Activated CD8-positive, alpha-beta T cell treated with anti-CD3 and anti-CD28 coated beads for 36 hours (primary cell): Measurements from ENCODE around the gene CD244. TPM values are rescaled to one million over a fixed set of nuclear protein-coding genes. Genes with fewer than 3 reads are reported as not detected.

Source experiments
- ATAC-seq: fragments of 200-7000 bp; cut with Tn5 transposase; one replicate; pipeline ENCODE4 v1.10.0; 2021; ENCODE audit warnings: mild to moderate bottlenecking, moderate library complexity
- CTCF ChIA-PET: fragments of 350-600 bp; sonication (Branson Sonifier 250); formaldehyde crosslinking; loops from one replicate; lab custom pipeline; 2021; ENCODE audit warnings: antibody characterized with exemption; lab: Charles Lee
- POLR2A ChIA-PET: fragments of 350-600 bp; sonication (Branson Sonifier 250); formaldehyde crosslinking; loops from one replicate; lab custom pipeline; 2021; ENCODE audit warnings: antibody characterized with exemption; lab: Charles Lee
- DNase-seq: peaks from one replicate; pipeline ENCODE4 v3.0.0-alpha.2; 2020
- H3K27ac Mint-ChIP-seq: one replicate; pipeline ENCODE4 v1.8.0; 2021; ENCODE audit warnings: mild to moderate bottlenecking, mixed read lengths
- H3K27me3 Mint-ChIP-seq: one replicate; pipeline ENCODE4 v1.8.0; 2021; ENCODE audit warnings: mixed read lengths
- H3K36me3 Mint-ChIP-seq: one replicate; pipeline ENCODE4 v1.8.0; 2021; ENCODE audit warnings: low read depth, mixed read lengths
- H3K4me1 Mint-ChIP-seq: one replicate; pipeline ENCODE4 v1.8.0; 2021; ENCODE audit warnings: low read depth, mixed read lengths
- H3K4me3 Mint-ChIP-seq: one replicate; pipeline ENCODE4 v1.8.0; 2021; ENCODE audit warnings: mild to moderate bottlenecking, moderate library complexity, mixed read lengths
- H3K9me3 Mint-ChIP-seq: one replicate; pipeline ENCODE4 v1.8.0; 2021; ENCODE audit warnings: mixed read lengths
- intact Hi-C: fragments of 100-400 bp; cut with micrococcal nuclease; formaldehyde crosslinking; loops from one replicate; pipeline ENCODE4 v1.10.0; 2022
- total RNA-seq, 2 experiments: library from RNA; stranded (reverse); gene quantifications; one replicate each; pipeline ENCODE4 v1.2.3, GENCODE V29; 2021
- TF ChIP-seq, protein P1 (sequence below): fragments of 200-600 bp; IDR thresholded peaks from one replicate; pipeline ENCODE4 v1.8.0; 2022; ENCODE audit warnings: antibody characterized with exemption, mild to moderate bottlenecking

Gene CD244
- total RNA-seq, 2 experiments from 2014 or later: 1.4 to 1.8 TPM

- ATAC-seq: no peak
- H3K4me3 Mint-ChIP-seq: no peak overlapping the region
- H3K27ac Mint-ChIP-seq: peak overlapping the region; percentile 34
- peaks cover 17% of the 10 kb centered on the region for H3K36me3 Mint-ChIP-seq
- POLR2A ChIA-PET: interaction anchor here (1.3 kb wide), 1 partner anchor 11 kb away, joined by 5 read pairs; no protein-coding TSS in a partner anchor
- no peaks in the 10 kb centered on the region for H3K9me3 Mint-ChIP-seq
- CTCF ChIA-PET: interaction anchor here (0.9 to 9.1 kb wide), 9 partner anchors 8 to 144 kb away, joined by 3 to 76 read pairs (median 5); partner anchors contain the start of gene ITLN2
- peaks cover 5% of the 10 kb centered on the region for H3K4me1 Mint-ChIP-seq
- no peak for DNase-seq
- H3K27me3 Mint-ChIP-seq: no peaks in the 10 kb centered on the region
- intact Hi-C loops: no loop called here
- TF ChIP-seq, protein P1, sequence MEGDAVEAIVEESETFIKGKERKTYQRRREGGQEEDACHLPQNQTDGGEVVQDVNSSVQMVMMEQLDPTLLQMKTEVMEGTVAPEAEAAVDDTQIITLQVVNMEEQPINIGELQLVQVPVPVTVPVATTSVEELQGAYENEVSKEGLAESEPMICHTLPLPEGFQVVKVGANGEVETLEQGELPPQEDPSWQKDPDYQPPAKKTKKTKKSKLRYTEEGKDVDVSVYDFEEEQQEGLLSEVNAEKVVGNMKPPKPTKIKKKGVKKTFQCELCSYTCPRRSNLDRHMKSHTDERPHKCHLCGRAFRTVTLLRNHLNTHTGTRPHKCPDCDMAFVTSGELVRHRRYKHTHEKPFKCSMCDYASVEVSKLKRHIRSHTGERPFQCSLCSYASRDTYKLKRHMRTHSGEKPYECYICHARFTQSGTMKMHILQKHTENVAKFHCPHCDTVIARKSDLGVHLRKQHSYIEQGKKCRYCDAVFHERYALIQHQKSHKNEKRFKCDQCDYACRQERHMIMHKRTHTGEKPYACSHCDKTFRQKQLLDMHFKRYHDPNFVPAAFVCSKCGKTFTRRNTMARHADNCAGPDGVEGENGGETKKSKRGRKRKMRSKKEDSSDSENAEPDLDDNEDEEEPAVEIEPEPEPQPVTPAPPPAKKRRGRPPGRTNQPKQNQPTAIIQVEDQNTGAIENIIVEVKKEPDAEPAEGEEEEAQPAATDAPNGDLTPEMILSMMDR: no peak
These were observed 43.5 kb downstream of the CD244 start for GRCh38 chr1:160819186-160819585.

DNA sequence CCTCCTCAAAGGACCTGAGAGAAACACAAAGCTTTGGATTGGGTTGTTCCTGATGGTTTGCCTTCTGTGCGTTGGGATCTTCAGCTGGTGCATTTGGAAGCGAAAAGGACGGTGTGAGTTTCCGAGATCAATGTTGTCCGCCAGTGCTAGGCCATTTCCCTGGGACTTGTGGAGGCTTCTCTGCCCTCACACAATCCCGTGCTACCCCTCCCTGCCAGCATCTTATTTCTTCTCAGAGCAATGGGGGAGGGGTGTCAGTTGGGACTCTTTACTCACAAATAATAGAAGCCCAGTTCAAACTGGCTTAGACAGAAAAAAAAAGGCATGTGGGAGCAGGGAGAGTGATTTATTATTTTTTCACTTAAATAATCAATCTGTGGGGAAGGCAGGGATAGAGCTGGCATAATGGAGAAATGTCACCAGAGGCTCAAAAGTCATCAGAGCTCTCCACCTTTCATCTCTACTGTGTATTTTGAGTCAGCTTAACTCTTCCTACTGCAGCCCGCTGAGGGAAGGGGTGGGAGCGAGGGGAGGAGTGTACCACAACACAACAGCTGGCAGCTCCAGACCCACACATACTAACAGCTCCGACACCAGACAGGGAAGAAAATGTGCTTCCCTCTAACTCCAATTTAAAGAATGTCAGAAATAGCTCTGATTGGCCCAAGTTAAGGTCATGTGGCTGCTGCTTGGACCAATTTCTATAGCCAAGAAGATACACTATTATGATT is 44.3 kb downstream of the CD244 start:
- POLR2A ChIA-PET: interaction anchor here (0.7 to 1.7 kb wide), 3 partner anchors 10 to 20 kb away, joined by 4 to 7 read pairs (median 5); no protein-coding TSS in a partner anchor

DNA sequence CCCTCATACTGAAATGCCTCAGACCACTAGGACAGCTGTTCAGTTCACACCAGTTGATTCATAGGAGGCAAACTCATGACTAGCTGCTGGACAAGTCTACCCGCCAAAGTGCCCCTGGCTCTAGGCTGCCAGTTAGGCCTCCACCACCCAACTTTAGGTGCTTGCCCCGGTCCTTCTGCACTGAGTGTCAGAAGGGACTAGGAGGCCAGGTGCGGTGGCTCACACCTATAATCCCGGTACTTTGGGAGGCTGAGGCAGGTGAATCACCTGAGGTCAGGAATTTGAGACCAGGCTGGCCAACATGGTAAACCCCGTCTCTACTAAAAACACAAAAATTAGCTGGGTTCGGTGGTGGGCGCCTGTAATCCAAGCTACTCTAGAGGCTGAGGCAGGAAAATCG is 47.8 kb downstream of the CD244 start:
- H3K36me3 Mint-ChIP-seq: peaks cover 39% of the 10 kb centered on the region
- H3K27ac Mint-ChIP-seq: no peak overlapping the region
- intact Hi-C loops: loop anchor here (5.0 kb wide), 1 partner anchor 38 kb away; no protein-coding TSS in a partner anchor
- H3K27me3 Mint-ChIP-seq: no peaks in the 10 kb centered on the region
- ChIA-PET CTCF (interaction anchor here (1.0 to 9.1 kb wide), 3 partner anchors 37 to 89 kb away, joined by 4 to 76 read pairs (median 4); no protein-coding TSS in a partner anchor), POLR2A (no interaction called here)
- no peak for DNase-seq
- no peak overlapping the region for H3K4me3 Mint-ChIP-seq
- TF ChIP-seq, protein P1: no peak
- H3K4me1 Mint-ChIP-seq: peaks cover 45% of the 10 kb centered on the region
- ATAC-seq: no peak
- no peaks in the 10 kb centered on the region for H3K9me3 Mint-ChIP-seq

More for the DNA sequence above, 44.3 kb downstream of the CD244 start:
- CTCF ChIA-PET: interaction anchor here (0.6 to 9.1 kb wide), 12 partner anchors 9 to 143 kb away, joined by 3 to 76 read pairs (median 4); partner anchors contain the start of gene ITLN2
- Mint-ChIP-seq H3K9me3 (no peaks in the 10 kb centered on the region), H3K4me1 (peaks cover 13% of the 10 kb centered on the region), H3K27ac (no peak overlapping the region), H3K27me3 (no peaks in the 10 kb centered on the region), H3K4me3 (no peak overlapping the region), H3K36me3 (peaks cover 24% of the 10 kb centered on the region)
- intact Hi-C loops: no loop called here
- ATAC-seq (no peak), DNase-seq (no peak)
- TF ChIP-seq, protein P1: no peak

GRCh38 chr1:160814316-160814715 is 48.4 kb downstream of the CD244 start:
- H3K36me3 Mint-ChIP-seq: peaks cover 41% of the 10 kb centered on the region
- no peaks in the 10 kb centered on the region for H3K9me3 Mint-ChIP-seq
- TF ChIP-seq, protein P1: no peak
- no peak for DNase-seq
- H3K27ac Mint-ChIP-seq: peak overlapping the region; percentile 78
- POLR2A ChIA-PET: no interaction called here
- no peaks in the 10 kb centered on the region for H3K27me3 Mint-ChIP-seq
- intact Hi-C loops: loop anchor here (5.0 kb wide), 1 partner anchor 37 kb away; no protein-coding TSS in a partner anchor
- no peak overlapping the region for H3K4me3 Mint-ChIP-seq
- peaks cover 49% of the 10 kb centered on the region for H3K4me1 Mint-ChIP-seq
- ATAC-seq: no peak
- CTCF ChIA-PET: interaction anchor here (0.9 to 9.1 kb wide), 4 partner anchors 22 to 89 kb away, joined by 3 to 76 read pairs (median 4); no protein-coding TSS in a partner anchor
